Cerebellar nuclear complex (tissue), 1 donor: Measurements from ENCODE around the gene PDSS1.
"Not testable (repeated sequence)": the region's sequence is repeated elsewhere in the genome, so short reads cannot be mapped to it uniquely, and the experiment has no call there.

Source experiments
- DNase-seq, 2 experiments: peaks; one replicate each; lab custom pipeline; 2025; lab: John Stamatoyannopoulos, UW

The PDSS1 gene, protein sequence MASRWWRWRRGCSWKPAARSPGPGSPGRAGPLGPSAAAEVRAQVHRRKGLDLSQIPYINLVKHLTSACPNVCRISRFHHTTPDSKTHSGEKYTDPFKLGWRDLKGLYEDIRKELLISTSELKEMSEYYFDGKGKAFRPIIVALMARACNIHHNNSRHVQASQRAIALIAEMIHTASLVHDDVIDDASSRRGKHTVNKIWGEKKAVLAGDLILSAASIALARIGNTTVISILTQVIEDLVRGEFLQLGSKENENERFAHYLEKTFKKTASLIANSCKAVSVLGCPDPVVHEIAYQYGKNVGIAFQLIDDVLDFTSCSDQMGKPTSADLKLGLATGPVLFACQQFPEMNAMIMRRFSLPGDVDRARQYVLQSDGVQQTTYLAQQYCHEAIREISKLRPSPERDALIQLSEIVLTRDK

DNA sequence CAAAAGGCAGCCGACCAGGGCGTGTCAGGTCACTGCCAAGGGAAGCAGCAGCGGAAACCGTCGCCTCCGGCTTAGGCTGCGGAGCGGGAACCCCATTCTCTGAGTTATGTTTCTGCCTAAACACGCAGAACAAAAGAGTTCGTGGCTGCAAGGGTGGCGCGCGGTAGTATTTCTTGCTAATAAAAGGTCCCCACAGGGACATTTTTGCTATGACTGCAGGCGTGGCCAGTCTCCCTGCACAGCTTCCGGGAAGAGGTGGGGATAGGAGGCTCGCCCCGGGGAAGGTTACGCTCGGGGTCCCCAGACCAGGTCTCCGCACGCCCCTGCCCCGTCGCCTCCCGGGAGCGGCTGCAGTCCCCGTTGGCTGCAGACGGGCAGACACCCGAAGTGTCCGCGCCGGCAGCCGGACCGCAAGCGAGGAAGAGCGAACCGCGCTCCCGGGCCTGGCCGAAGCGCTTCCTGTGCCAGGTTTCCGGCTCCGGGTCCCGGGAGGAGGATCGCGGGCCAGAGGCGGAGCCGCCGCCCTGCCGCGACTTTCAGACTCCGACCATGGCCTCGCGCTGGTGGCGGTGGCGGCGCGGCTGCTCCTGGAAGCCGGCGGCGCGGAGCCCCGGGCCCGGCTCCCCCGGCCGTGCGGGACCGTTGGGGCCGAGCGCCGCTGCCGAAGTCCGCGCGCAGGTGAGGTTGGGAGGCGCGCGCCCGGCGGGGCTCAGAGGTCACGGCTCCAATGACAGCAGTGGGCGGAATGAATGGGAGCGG lies at the start of gene PDSS1:
Gene PDSS1, plus strand, starts transcription at position 539 of the 759 bp plus-strand sequence. Its CDS starts 11 bp downstream, at position 550.
- no peak for DNase-seq

DNA sequence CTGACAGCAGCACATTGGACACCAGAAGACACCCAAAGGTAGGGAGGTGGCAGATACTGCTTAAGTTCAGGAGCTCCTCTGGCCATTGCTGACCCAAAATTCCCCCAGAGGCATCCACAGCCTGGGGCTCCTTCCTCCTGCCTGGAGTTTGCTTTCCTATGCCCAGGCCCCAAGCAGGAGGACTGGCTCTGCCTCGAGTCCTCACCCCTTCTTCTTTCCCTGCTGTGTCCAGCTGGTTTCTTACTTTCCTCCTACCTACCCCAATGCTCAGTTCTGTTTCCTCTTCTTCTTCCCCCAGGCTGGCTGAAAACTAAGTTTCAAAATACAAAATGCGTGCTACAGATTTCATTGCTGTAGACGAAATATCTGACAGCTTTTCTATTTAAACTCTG lies 49.3 kb upstream of the PDSS1 start:
- not testable (repeated sequence) for DNase-seq

DNA sequence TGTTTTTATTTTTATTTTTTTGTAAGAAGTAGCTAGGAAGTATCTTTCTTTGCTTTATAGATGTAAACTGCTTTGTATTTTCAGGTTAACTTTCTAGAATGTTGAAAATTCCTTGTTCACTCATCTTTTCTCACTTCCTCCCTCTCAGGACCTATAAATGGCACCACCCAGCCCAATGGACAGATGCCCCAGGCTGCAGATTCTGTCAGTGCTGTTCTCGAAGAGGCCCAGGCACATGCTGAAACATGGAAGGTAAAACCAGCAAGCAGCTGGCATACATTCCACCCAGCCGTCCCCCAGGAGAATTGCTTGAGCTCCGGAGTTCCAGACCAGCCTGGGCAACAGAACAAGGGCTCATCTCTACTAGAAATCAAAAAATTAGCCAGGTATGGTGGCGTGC lies 47.1 kb upstream of the PDSS1 start:
- DNase-seq = no peak

DNA sequence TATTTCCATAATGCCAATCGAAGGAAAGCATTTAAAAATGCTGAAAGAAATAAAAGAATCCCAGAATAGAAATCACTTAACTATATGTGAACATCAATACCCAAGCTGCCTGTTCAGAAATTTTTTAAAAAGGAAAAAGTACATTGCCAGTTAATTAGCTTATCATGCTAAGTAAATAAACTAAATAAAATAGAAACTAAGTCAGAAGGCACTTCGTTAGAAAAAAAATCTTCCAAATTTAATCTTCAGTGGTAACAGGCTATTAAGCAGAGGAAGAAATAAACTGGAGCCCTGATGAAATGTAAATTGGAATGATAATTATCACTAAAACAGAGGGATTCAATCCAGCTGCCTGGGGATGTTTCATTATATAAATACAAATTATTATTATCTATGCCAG lies 46.0 kb upstream of the PDSS1 start:
- DNase-seq = not testable (repeated sequence)

DNA sequence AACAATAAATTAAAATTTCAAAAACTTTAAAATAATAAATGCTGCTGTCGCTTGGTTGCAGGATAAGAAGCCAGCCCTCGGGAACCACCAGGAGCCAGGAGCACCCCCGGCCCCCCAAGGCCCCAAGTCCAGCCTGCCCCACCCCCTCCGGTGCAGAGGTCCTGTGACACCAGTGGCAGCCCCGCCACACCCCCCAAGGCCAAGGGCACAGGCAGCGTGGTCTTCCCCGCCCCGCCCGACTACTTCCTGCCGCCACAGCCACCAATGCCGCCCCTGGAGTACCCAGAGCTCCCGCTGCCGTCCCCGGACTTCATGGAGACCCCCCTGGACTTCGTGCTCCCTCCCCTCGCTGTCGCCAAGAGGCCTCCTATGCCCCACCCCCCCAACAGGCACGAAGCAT lies 44.5 kb upstream of the PDSS1 start:
- no peak for DNase-seq

DNA sequence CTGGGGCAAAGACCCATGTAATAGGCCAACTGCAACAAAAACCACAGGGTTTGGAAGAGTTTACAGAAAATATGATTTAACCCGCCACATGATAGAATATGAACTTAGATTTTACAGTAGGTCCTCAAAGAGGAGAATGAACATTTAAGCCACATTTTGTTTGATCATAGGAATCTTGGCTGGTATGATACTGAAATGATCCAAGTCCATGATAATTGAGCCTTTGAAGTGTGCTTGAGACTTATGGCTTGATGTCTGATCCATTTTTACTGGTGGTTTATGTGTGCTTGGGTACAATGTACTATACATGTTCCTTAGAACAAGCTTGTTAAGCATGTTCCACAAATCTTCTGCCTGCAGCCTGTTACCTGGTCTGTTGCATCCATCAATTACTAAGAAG lies 41.8 kb upstream of the PDSS1 start:
- DNase-seq = no peak

DNA sequence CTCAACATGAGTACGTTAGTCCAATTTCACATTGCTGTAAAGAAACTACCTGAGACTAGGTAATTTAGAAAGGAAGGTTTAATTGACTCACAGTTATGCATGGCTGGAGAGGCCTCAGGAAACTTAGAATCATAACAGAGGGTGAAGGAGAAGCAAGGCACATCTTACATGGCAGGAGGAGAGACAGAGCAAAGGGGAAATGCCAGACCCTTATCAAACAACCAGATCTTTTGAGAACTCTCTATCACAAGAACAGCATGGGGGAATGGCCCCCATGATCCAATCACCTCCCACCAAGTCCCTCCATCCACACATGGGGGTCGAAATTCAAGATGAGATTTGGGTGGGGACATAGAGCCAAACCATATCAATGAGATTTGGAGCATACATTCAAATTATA lies 34.6 kb upstream of the PDSS1 start:
- DNase-seq = no peak

DNA sequence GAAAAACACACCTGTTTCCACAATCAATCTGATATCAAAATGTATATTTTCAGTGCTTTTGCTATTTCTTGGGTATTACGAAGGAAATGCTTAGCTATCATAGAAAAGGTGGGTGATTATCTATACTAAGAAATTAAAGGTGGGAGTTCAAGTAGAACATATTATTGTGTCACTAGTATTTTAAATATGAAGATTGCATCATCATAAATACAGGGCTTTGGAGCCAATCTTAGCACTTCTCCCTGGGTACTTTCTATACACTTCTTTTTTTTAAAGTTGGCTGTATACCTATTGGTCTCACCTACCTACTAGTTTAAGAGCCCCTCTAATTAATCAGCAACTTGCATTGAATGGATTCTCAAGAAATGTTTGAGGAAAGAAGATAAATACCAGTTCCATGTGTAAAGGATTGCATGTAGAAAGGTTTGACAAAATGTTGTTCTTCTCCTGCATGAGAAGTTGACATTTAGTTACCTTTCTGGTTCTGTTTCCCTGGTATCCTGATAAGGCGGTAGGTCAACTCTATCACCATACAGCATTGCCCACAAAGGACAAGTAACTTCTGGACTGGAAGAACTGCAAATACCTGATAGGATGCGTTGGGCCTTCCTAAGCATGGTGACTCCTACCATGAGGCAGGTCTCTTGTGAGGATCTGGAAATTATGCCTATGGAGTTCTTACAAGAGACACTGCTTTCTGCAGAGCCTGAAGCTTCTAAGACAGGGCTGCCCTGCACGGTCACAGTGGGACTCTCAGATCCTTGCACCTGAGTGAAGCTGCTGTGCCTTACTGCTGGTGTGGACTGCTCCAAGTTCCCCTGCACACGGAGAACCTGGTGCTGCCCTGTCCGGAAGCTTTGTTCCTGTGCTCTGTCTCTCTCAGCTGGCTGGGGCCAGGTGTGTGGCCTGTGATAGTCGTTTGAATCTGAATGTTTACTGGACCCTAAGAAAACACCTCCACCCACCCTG lies 32.1 kb upstream of the PDSS1 start:
- no peak for DNase-seq

DNA sequence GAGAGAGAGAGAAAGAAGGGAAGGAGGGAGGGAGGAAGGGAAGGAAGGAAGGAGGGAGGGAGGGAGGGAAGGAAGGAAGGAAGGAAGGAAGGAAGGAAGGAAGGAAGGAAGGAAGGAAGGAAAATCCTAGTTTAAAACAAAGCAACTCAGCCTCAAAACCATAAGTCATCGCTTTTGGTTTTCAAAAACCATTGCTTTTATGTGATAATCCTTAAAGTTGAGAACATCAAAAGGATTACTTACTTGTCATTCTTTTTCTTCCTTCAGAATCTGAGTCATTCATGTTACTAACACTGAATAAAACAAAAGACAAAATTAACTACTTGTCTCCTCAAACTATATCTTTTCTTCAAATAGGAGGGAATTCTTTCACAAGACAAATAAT lies 21.6 kb upstream of the PDSS1 start:
- DNase-seq = no peak

DNA sequence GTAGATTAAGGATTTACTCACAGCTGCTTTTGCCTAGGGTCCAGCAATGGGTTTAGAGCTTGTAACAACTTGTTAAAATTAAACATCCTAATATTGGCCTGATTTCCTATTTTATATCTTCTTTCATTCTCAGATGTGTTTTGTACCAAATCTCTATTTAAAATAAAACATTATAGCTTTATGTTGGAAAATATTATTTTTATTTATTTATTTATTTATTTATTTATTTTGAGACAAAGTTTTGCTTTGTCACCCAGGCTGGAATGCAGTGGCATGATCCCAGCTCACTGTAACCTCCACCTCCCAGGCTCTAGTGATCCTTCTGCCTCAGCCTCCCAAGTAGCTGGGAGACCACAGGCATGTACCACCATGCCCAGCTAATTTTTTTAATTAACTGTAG lies 17.9 kb upstream of the PDSS1 start:
- DNase-seq = no peak

DNA sequence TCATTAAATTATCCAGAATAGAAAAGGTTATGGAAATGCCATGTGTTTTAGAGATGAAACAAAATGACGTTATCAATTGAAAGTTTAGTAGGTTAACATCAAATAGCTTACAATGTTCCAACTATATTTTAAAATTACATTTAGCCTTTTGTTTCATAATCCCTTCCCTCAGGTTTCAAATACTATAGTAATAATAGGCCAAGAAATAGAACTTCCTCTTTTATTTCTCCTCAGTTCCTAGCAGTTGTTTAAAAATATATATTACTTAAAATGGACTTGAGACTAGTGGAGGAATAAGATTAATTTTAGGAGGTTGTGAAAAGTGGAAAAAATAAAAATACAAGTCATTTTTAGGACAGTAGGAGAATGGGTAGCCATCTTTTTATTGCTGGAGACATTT lies 16.4 kb upstream of the PDSS1 start:
- DNase-seq = no peak

DNA sequence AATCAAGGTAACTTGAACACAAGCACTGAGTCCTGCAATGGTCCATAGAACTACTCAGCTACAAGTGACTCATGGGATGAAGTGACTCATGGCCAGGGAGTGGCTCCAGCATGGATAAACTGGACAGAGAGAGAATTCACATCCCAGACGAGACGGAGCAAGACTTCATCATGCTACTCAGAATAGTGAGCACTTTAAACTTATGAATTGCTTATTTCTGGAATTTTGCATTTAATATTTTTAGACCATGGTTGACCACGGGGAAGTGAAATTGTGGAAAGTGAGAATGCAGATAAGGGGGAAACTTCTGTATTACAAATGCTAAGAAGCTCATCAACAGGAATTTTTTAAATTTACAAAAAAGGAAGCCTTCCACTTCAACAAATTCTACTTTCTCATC lies 15.5 kb upstream of the PDSS1 start:
- DNase-seq = not testable (repeated sequence)

DNA sequence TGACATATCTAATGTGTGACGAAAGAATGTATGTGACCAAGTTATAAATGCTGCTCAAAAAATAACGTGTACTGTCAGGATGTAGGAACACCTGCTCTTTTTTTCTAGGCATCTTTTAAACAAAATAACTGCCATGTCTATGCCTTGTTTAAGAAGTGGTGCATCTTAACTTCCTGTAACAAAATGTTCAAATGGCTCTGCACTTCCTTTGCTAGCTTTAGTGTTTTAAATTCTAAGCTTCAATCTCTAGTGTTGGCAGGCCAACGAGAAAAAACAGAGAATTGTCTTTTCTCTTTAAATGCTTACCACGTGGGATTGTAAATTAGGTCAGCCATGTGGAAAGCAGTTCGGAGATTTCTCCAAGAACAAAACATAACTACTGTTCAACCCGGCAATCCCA lies 14.6 kb upstream of the PDSS1 start:
- DNase-seq = no peak

DNA sequence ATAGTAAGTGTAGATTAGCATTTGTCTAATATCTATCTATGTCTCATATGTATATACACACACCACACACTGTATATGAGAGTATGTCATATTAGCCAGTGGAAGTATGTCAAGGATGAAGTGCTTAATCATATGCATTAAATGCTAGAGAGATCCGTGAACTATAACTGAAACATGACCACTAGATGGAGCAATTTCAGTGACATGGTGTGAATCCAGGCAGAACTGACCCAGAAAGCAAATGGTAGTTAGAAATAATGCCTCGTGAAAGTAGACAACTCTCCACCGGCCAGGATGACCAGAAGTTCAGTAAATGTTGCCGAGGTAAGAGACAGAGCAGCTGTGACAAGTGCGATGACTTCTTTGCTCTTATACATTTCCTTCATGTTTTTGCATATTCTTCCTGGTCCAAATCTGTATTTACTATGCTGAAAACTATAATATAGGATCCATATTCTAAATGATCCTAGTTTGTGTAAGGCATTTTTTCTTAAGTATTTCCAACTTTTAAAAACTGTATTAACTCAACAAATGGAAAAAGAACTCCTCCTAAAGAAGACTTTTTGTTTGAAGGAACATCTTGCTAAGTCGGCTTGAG lies 12.7 kb upstream of the PDSS1 start:
- peak in 1 of 2 experiments; percentile 19 for DNase-seq

DNA sequence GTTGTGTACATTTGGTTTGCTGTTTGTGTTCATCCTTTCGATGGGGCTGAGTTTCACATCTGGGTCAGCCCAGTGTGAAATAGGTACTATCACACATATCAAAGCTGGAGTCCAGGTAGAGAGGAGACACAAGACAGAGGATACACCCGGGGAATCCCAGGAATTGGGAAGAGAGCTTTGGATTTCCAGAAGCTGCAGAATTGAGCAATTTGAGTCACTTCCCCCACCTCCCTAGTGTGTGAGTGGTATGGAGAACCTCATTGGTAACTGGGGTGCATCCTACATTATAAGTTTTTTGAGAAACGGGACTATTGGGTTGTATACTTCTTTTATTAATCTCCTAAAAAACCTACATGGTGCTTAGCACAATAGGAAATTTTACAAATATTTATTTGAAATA lies 12.1 kb upstream of the PDSS1 start:
- DNase-seq = no peak

DNA sequence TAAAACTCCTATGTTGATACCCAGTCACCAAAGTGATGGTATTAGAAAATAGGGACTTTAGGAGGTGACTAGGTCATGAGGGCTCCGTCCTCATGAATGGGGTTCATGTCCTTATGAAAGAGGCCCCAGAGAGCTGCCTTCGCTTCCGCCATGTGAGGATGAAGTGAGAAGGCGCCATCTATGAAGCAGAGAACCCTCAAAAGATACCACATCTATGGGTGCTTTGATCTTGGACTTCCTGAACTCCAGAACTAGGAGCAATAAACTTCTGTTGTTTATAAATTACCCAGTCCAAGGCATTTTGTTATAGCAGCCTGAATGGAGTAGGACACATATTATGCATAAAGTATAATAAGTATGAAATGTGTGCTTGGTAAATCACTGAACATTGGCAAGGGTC lies 8.1 kb upstream of the PDSS1 start:
- no peak for DNase-seq

DNA sequence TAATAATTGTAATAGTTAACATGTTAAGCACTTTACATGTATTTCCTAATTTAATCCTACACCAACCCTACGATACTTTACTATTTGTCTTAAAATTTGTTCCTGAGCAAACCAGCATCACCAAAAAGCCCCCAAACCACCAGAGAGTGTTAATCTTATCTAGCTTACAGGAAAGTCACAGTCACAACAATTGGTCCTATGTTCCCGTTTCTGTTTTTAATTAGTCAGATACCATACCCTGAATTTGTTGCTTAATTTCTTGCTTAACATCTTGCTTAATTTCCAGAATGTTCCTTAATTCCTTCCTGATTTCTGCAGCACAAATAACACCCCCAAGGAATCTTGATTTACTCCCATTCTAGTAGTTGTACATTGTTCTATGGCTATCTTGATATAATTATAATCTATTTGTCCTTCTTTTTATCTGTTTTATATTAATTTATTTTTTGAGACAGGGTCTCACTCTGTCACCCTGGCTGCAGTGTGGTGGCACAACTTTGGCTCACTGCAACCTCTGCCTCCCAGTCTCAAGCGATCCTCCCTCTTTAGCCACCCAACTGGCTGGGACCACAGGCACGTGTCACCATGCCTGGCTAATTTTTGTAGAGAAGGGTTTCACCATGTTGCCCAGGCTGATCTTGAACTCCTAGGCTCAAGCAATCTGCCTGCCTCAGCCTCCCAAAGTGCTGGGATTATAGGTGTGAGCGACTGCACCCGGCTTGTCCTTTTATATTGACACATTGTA lies 6.6 kb upstream of the PDSS1 start:
- DNase-seq = no peak

DNA sequence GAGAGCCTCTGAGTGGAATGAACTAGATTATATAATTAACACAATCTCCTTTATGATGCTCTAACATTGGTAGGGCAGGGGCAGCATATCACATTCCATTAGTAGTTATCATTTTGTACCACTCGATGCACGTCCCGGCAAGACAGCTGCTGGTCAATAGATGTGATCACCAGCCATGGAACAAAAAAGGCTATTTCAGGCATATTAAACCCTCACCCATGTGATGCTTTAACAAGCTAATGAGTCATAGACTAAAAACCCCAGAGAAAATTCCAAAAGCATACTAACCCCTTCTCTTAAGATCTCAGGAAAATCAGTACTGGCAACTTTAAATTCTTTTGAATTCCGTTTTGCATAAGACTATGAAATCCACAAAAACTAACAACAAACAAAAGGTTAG lies 3.0 kb upstream of the PDSS1 start:
- DNase-seq = not testable (repeated sequence)

DNA sequence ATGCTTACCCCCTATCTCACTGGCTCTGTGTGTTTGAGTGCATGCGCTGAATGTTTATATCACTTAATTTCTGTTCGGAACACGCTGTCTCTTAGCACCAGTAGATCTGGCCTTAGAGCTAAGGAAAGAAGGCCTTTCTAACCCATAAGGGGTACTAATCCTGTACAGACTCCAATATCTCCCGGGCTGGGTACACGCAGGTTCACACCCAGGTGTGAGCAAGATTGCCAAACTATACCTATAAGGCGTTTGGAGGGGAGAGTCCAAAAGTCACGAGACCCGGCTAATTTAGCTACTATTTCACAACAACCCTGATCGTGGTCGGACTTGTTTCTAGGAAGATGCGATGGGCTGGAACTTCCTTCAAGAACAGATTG lies 727 bp upstream of the PDSS1 start:
- no peak for DNase-seq

DNA sequence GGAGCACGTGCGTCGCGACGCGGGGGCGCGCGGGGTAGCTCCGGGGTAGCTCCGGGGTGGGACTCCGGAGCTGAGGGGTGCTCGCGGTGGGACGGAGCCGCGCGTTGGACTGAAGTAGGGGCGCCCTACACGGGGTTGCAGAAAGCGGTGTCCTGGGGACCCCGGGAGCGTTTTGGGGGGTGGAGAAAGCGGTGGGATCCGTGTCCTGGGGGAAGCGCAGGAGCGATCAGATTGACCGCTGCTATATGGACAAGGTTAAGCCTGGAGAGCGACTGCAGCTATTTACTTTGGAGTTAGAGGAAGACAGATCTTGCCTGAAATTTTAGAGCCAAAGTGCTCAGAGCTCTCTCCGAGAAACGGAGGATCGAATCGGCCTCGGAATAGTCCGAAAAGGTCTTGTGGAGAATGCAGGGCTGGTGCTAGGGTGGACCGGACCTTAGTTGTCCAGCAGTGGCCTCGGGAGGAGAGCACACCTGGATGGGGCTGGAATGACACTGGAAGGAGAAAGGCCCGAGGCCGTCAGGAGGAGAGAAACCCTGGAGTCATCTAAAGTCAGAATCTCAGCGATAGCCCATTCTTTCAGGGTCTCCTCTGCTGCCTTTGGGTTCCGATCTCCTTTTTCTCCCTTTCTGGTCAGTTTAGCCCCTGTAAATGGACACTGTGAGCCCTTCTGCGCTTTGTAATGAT lies 564 bp downstream of the PDSS1 start:
- no peak for DNase-seq

DNA sequence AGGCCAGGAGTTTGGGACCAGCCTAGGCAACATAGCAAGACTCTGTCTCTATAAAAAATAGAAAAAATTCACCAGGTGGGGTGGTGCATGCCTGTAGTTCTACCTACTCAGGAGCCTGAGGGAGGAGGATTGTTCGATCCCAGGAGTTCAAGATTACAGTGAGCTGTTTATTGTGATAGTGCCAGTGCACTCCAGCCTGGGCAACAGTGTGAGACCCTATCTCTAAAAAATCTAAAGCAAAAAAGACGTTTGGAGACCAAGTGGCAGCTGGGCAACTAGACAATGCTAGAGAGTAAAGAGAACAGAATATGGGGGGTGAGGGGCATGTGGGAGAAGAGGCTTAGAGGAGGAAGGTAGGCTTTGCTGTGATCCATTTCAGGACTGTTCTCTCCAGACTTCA lies 1.4 kb downstream of the PDSS1 start:
- DNase-seq = no peak
